Inferior parietal cortex (tissue), 1 donor: ENCODE measurements around the gene HLA-DQB1.
"Not testable (repeated sequence)": the region's sequence is repeated elsewhere in the genome, so short reads cannot be mapped to it uniquely, and the experiment has no call there.

Source experiments
- DNase-seq: peaks from one replicate; pipeline ENCODE4 v3.0.0-alpha.2; 2016; ENCODE audit errors: extremely low spot score

The HLA-DQB1 gene

GRCh38 chr6:32662099-32662498, 4.4 kb downstream of the HLA-DQB1 start:
- DNase-seq = no peak

- DNase-seq = no peak
These were observed 6.4 kb downstream of the HLA-DQB1 start for GRCh38 chr6:32659856-32660595.

DNA sequence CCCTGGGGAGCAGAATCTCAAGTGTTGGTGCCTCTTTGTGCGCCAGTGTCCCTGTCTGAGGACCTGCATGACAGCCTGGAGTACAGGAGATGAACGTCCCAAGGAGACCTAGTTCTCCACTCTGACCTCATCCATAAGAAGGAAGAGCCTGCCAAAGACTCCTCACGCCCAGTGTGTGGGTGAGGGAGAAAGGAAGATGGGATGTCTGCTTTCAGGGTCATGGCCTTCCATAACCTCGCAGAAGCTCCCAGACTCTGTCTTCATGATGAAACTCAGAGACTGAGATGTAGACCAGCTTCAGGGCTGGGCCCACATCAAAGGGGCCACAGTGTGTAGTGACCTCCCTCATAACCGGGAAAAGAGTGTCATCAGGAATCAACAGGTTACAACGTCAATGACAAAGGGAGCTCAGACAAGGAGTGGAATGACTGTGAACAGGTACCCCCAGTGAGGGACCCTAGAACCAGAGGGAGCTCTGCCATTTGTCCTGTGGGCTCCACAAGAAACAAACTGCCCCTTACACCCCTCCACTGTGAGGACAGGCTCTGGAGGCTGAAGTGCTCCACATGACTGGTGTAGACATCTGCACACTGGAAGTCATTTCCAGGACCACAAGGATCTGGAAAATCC, 8.1 kb downstream of the HLA-DQB1 start:
- no peak for DNase-seq

GRCh38 chr6:32657819-32658218, 8.6 kb downstream of the HLA-DQB1 start:
- DNase-seq = not testable (repeated sequence)

- DNase-seq = not testable (repeated sequence)
These were observed 9.1 kb downstream of the HLA-DQB1 start for GRCh38 chr6:32657329-32657728.

GRCh38 chr6:32655203-32655710, 11.2 kb downstream of the HLA-DQB1 start:
- DNase-seq = no peak

- DNase-seq = no peak
These were observed 21.3 kb downstream of the HLA-DQB1 start for GRCh38 chr6:32645047-32645703.

DNA sequence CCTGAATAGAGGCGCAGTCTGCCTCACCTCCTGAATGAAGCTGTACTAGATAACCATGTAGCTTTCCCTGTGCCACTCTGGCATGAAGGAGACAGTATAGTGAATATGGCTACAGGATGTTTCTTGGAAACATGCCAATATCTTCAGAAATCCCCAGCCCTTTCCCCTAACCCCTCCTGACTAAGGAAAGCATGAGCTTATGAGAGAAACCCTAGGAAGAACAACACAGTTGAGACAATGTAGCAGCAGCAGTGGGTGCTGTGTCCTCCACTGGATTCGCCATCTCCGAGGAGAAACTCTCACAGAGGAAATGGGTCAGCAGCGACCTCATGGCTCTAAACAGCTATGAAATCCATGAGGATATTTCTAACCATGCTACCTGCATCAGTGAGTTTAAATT, 22.6 kb downstream of the HLA-DQB1 start:
- no peak for DNase-seq

GRCh38 chr6:32642720-32643106, 23.7 kb downstream of the HLA-DQB1 start:
- no peak for DNase-seq

DNA sequence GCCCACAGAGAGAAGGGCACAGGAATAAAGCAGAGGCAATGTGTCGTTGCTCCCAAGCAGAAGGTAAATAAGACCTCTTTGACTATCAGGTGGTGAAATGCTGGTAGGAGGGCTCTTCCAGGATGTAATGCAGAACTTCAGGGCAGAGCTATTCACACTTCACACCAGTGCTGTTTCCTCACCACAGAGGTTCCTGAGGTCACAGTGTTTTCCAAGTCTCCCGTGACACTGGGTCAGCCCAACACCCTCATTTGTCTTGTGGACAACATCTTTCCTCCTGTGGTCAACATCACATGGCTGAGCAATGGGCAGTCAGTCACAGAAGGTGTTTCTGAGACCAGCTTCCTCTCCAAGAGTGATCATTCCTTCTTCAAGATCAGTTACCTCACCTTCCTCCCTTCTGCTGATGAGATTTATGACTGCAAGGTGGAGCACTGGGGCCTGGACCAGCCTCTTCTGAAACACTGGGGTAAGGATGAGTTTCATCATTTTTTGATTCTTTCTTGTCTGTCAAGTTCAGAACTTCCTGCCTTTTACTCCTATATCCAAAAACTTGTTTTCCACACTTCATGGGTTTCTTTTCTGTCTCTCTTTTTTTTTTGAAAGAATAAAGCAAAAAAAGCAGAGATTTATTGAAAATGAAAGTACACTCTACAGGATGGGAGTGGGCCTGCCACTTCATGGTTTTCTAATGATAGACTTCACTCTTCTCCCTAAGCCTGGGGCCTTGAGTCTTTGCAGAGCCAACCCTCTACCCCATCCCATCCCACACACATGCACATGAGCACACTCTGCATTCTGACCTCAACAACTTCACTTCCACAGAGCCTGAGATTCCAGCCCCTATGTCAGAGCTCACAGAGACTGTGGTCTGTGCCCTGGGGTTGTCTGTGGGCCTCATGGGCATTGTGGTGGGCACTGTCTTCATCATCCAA, 24.4 kb downstream of the HLA-DQB1 start:
- DNase-seq = not testable (repeated sequence)

GRCh38 chr6:32641122-32641521, 25.3 kb downstream of the HLA-DQB1 start:
- DNase-seq = no peak

- no peak for DNase-seq
These were observed 26.7 kb downstream of the HLA-DQB1 start for GRCh38 chr6:32639440-32640394.

- DNase-seq = no peak
These were observed 27.8 kb downstream of the HLA-DQB1 start for GRCh38 chr6:32638532-32639219.

- no peak for DNase-seq
These were observed 28.6 kb downstream of the HLA-DQB1 start for GRCh38 chr6:32637883-32638282.

DNA sequence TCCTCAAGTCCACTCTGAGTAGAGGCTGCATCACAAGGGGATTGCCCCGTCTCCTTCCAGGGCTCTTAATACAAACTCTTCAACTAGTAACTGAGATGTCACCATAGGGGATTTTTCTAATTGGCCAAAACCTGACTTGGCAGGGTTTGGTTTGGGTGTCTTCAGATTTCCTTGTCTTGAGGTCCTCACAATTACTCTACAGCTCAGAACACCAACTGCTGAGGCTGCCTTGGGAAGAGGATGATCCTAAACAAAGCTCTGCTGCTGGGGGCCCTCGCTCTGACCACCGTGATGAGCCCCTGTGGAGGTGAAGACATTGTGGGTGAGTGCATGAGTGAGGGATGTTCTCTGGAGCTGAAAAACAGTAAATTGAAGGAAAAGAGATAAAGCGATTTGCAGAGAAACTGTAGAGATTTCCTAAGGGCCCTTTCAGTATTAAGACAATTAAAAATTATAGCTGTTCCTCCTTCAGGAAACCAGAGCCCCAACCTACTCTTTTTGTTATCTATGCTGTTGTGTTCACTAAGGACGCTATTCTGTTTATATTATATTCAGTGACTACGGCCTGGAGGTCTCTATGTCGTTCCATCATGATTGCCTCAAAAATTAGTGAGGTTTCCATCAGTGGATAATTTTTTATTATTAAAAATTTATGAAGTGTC, 29.1 kb downstream of the HLA-DQB1 start, which contains the start of gene HLA-DQA1:
Gene HLA-DQA1, plus strand, starts transcription at position 188 of the 662 bp plus-strand sequence. Its CDS starts 53 bp downstream, at position 241.
- DNase-seq = no peak

DNA sequence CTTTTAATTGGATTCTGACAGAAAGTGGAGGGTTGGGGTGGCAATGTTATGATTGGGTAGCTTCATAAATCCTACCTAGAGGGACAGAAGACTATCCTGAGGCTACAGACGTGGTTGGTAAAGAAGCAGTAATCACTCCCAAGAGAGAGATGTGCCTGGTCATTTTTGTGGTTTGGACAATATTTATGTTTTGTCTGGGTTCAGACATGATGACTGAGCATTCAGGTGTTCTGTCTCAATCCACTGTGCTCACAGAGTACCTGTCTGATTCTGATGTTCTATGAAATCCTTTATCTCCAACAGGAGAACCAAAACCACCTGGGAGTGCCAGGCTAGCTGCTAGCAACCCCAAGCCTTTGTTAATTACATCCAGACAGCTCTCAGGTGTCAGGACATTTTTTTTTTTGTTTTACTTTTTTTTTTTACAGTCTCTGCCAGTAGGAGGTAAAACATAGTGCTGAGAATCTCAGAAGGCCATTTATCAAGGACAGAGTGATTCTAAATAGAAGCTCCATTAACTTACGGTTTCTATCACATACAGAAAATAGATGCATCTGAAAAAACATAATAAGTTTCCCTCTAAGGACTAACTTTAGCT, 30.8 kb downstream of the HLA-DQB1 start:
- DNase-seq = no peak

DNA sequence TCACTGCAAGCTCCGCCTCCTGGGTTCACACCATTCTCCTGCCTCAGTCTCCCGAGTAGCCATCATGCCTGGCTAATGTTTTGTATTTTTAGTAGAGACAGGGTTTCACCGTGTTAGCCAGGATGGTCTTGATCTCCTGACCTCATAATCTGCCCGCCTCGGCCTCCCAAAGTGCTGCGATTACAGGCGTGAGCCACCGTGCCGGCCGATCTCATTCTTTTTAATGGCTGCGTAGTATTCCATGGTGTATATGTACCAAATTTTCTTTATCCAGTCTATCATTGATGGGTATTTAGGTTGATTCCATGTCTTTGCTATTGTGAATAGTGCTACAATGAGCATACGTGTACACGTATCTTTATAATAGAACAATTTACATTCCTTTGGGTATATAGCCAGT, 36.7 kb downstream of the HLA-DQB1 start:
- DNase-seq = not testable (repeated sequence)

- DNase-seq = peak; percentile 11
These were observed 38.6 kb downstream of the HLA-DQB1 start for GRCh38 chr6:32627831-32628230.

- no peak for DNase-seq
These were observed 39.2 kb downstream of the HLA-DQB1 start for GRCh38 chr6:32627249-32627648.
